Measurements from ENCODE around the gene FKBP15. TPM values are rescaled to one million over a fixed set of nuclear protein-coding genes. Genes with fewer than 3 reads are reported as not detected.
"Not testable (repeated sequence)": the region's sequence is repeated elsewhere in the genome, so short reads cannot be mapped to it uniquely, and the experiment has no call there.

FKBP15 gene
- total RNA-seq, 1 experiment from 2014 or later: 18.5 TPM

DNA sequence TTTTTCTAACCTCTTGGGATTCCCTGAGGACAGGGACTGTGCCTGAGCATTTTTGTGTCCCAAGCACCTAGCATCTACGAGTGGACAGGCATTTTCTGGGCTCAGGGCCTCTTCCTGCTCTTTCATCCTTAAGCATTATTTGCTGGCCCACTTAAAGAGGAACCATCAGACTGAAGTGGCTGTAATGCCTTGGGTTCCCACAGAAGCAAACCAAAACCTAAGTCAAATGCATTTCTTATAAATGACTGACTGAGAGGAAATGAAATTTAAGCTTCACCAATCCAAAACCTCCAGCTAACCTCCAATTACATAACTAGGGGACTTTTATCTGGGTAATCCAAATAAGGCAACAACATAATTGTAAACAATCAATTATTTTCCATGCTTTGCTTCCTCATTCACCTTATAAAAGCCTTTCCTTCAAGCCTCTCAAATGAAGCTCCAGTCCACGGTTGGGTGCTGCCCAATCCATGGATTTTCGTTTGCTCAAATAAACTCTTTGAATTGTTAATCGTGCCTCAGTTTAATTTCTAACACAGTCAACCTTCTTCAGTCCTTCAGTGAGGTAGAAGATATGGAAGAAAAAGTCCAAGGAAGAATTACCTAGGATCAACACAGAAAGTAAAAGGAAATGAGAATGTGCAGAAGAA, 95.6 kb downstream of the FKBP15 start:
- no peak overlapping the region for H4K5ac ChIP-seq (ENCODE audit: insufficient read length, low read depth, low read length)
- no peak overlapping the region for H4K8ac ChIP-seq (replicated peaks; ENCODE audit: insufficient read length, low read depth, low read length)
- no peak overlapping the region for H3K56ac ChIP-seq (ENCODE audit: insufficient read length, low read depth, low read length)
- no peaks in the 10 kb centered on the region for H3K4me1 ChIP-seq (ENCODE audit: insufficient read depth, low read length)
- no peak overlapping the region for H2BK5ac ChIP-seq (ENCODE audit: insufficient read length, low read length)
- H4K91ac ChIP-seq (ENCODE audit: insufficient read length, low read depth, low read length): no peak overlapping the region
- Mint-ChIP-seq H3K27ac (no peak overlapping the region), H3K36me3 (ENCODE audit: insufficient read depth in 1 of 3, low read depth in 3 of 3) (no peaks in the 10 kb centered on the region; a peak in 1 of 7 replicates), H3K4me1 (peaks cover 0 to 6% of the 10 kb centered on the region in 2 experiments; a peak in 2 of 4 replicates), H3K9me3 (peaks cover 7 to 36% of the 10 kb centered on the region in 2 experiments; a peak in 4 of 5 replicates), H3K4me3 (no peak overlapping the region), H3K27me3 (ENCODE audit: low read depth) (peaks cover 10% of the 10 kb centered on the region)
- H2BK12ac ChIP-seq (ENCODE audit: insufficient read length, low read depth, low read length): no peak overlapping the region
- no peak overlapping the region for H2BK120ac ChIP-seq (ENCODE audit: low read depth, low read length, poor library complexity, severe bottlenecking)
- no peak overlapping the region for H3K18ac ChIP-seq (ENCODE audit: insufficient read length, low read depth, low read length)
- no peak overlapping the region for H2AFZ ChIP-seq (ENCODE audit: low read length)
- no peak overlapping the region for H2AK5ac ChIP-seq (ENCODE audit: insufficient read length, low read length)
- WGBS (ENCODE audit: extremely low coverage, insufficient read length, low lambda C conversion rate): no CpG with 5 or more reads among the region's 4 CpGs
- no peaks in the 10 kb centered on the region for H3K9me3 ChIP-seq (ENCODE audit: control insufficient read depth, low read depth, low read length)
- no peak overlapping the region for H3K27ac ChIP-seq (ENCODE audit: insufficient read length, low read depth, low read length)
- H3K4ac ChIP-seq (ENCODE audit: low read depth, low read length): no peak overlapping the region
- no peak overlapping the region for H2BK15ac ChIP-seq (ENCODE audit: low read depth, low read length)
- H3K23me2 ChIP-seq (ENCODE audit: insufficient read length, low read depth, low read length, poor library complexity, severe bottlenecking): no peaks in the 10 kb centered on the region
- no peak overlapping the region for H3K23ac ChIP-seq (ENCODE audit: insufficient read length, low read depth, low read length)
- no peaks in the 10 kb centered on the region for H3K27me3 ChIP-seq (ENCODE audit: insufficient read depth, low read length)
- TF ChIP-seq, protein P1, sequence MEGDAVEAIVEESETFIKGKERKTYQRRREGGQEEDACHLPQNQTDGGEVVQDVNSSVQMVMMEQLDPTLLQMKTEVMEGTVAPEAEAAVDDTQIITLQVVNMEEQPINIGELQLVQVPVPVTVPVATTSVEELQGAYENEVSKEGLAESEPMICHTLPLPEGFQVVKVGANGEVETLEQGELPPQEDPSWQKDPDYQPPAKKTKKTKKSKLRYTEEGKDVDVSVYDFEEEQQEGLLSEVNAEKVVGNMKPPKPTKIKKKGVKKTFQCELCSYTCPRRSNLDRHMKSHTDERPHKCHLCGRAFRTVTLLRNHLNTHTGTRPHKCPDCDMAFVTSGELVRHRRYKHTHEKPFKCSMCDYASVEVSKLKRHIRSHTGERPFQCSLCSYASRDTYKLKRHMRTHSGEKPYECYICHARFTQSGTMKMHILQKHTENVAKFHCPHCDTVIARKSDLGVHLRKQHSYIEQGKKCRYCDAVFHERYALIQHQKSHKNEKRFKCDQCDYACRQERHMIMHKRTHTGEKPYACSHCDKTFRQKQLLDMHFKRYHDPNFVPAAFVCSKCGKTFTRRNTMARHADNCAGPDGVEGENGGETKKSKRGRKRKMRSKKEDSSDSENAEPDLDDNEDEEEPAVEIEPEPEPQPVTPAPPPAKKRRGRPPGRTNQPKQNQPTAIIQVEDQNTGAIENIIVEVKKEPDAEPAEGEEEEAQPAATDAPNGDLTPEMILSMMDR (conservative IDR thresholded peaks at IDR 0.05): no peak
- no peak overlapping the region for H3K9ac ChIP-seq (ENCODE audit: extremely low read depth, insufficient read length, low read length)
- no peaks in the 10 kb centered on the region for H3K79me1 ChIP-seq (ENCODE audit: insufficient read depth, low read depth, low read length, poor library complexity, severe bottlenecking)
- H3K14ac ChIP-seq (ENCODE audit: insufficient read depth, low read length): no peak overlapping the region
- no peak overlapping the region for H3T11ph ChIP-seq (ENCODE audit: low read length)
- no peaks in the 10 kb centered on the region for H4K20me1 ChIP-seq (ENCODE audit: control insufficient read depth, insufficient read depth, insufficient read length)
- no peak overlapping the region for H3K4me2 ChIP-seq (ENCODE audit: insufficient read depth, insufficient read length, low read length)
- no peak overlapping the region for H2BK20ac ChIP-seq (ENCODE audit: low read depth, low read length, poor library complexity, severe bottlenecking)
- H3K79me2 ChIP-seq (ENCODE audit: insufficient read depth, low read length): no peaks in the 10 kb centered on the region
- DNase-seq: no peak

DNA sequence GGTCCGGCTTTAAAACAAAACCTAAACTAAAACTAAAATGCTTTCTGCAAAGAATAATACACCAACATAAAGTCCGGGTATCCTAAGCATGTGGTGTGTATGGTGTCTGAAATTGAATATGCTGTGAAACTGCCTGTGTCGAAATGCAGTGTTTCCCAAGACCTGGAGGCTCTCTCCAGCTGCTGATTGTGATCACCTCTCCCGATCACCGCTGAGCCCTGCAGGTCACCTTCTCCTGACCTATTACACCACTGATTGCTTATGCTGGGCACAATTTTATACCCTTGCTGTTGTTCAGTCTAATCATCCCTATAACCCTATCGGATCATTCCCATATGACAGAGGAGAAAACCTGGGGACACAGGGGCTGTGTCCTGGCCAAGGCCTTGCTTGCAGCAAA, 102.2 kb downstream of the FKBP15 start:
- WGBS (ENCODE audit: extremely low coverage, insufficient read length, low lambda C conversion rate): no CpG with 5 or more reads among the region's 6 CpGs
- H2AFZ ChIP-seq (ENCODE audit: low read length); H3K4ac ChIP-seq (ENCODE audit: low read depth, low read length): not testable (repeated sequence)

More for the DNA sequence above, 102.2 kb downstream of the FKBP15 start:
- H2BK12ac ChIP-seq (ENCODE audit: insufficient read length, low read depth, low read length); H3K18ac ChIP-seq (ENCODE audit: insufficient read length, low read depth, low read length); H3K23me2 ChIP-seq (ENCODE audit: insufficient read length, low read depth, low read length, poor library complexity, severe bottlenecking); H3K79me1 ChIP-seq (ENCODE audit: insufficient read depth, low read depth, low read length, poor library complexity, severe bottlenecking); H3K9ac ChIP-seq (ENCODE audit: extremely low read depth, insufficient read length, low read length); H3K36me3 Mint-ChIP-seq (ENCODE audit: insufficient read depth in 1 of 3, low read depth in 3 of 3); H3T11ph ChIP-seq (ENCODE audit: low read length); H3K4me1 ChIP-seq (ENCODE audit: insufficient read depth, low read length); H3K27ac ChIP-seq (ENCODE audit: insufficient read length, low read depth, low read length); H3K4me2 ChIP-seq (ENCODE audit: insufficient read depth, insufficient read length, low read length); H3K56ac ChIP-seq (ENCODE audit: insufficient read length, low read depth, low read length); H3K4me3 Mint-ChIP-seq; H3K14ac ChIP-seq (ENCODE audit: insufficient read depth, low read length); H4K8ac ChIP-seq (replicated peaks; ENCODE audit: insufficient read length, low read depth, low read length); H3K4me1 Mint-ChIP-seq; H4K91ac ChIP-seq (ENCODE audit: insufficient read length, low read depth, low read length); H3K27ac Mint-ChIP-seq; H3K9me3 ChIP-seq (ENCODE audit: control insufficient read depth, low read depth, low read length); H2AK5ac ChIP-seq (ENCODE audit: insufficient read length, low read length); H2BK120ac ChIP-seq (ENCODE audit: low read depth, low read length, poor library complexity, severe bottlenecking); H2BK5ac ChIP-seq (ENCODE audit: insufficient read length, low read length); H3K27me3 Mint-ChIP-seq (ENCODE audit: low read depth); H3K79me2 ChIP-seq (ENCODE audit: insufficient read depth, low read length); H3K27me3 ChIP-seq (ENCODE audit: insufficient read depth, low read length); H4K5ac ChIP-seq (ENCODE audit: insufficient read length, low read depth, low read length); DNase-seq; H2BK15ac ChIP-seq (ENCODE audit: low read depth, low read length); H3K23ac ChIP-seq (ENCODE audit: insufficient read length, low read depth, low read length); H4K20me1 ChIP-seq (ENCODE audit: control insufficient read depth, insufficient read depth, insufficient read length); H2BK20ac ChIP-seq (ENCODE audit: low read depth, low read length, poor library complexity, severe bottlenecking): not testable (repeated sequence)
- H3K9me3 Mint-ChIP-seq: peaks cover 4 to 13% of the 10 kb centered on the region in 2 experiments; a peak in 2 of 5 replicates
